SJSA1 (cell line): ENCODE data around the gene CLIP2. TPM values are rescaled to one million over a fixed set of nuclear protein-coding genes. Genes with fewer than 3 reads are reported as not detected.
"Not testable (repeated sequence)": the region's sequence is repeated elsewhere in the genome, so short reads cannot be mapped to it uniquely, and the experiment has no call there.

ENCODE experiments used
- DNase-seq, 2 experiments: peaks; one replicate each; pipeline ENCODE4 v3.0.0-alpha.2; 2015 to 2020; ENCODE audit warnings: low spot score in 2 of 2, low read depth in 1 of 2
- H3K27ac ChIP-seq: fragments of 250-450 bp; sonication (Bioruptor Pico); 2 replicates; pipeline ENCODE4 v1.5.1; 2020; ENCODE audit warnings: mild to moderate bottlenecking, moderate library complexity
- H3K27me3 ChIP-seq: fragments of 250-450 bp; sonication (Bioruptor Pico); replicated peaks from 2 replicates; pipeline ENCODE4 v1.5.1; 2020; ENCODE audit warnings: mild to moderate bottlenecking, moderate library complexity
- H3K36me3 ChIP-seq: fragments of 250-450 bp; sonication (Bioruptor Pico); 2 replicates; pipeline ENCODE4 v1.5.1; 2020; ENCODE audit warnings: mild to moderate bottlenecking
- H3K4me1 ChIP-seq: fragments of 250-450 bp; sonication (Bioruptor Pico); replicated peaks from 2 replicates; pipeline ENCODE4 v1.6.1; 2021; ENCODE audit warnings: mild to moderate bottlenecking
- H3K4me3 ChIP-seq: fragments of 250-450 bp; sonication (Bioruptor Pico); 2 replicates; pipeline ENCODE4 v1.5.1; 2020; ENCODE audit warnings: mild to moderate bottlenecking
- H3K9me3 ChIP-seq: fragments of 250-450 bp; sonication (Bioruptor Pico); replicated peaks from 2 replicates; pipeline ENCODE4 v1.5.1; 2020; ENCODE audit warnings: mild to moderate bottlenecking
- total RNA-seq: library from RNA; depleted of rRNA; stranded (reverse); fragments of >200 nt; shearing (Covaris generic); gene quantifications from 2 replicates; pipeline ENCODE4 v1.2.3, GENCODE V29; 2014; rRNA removed

CLIP2 gene
- total RNA-seq = 18.3 and 18.8 TPM in 2 replicates

GRCh38 chr7:74289018-74289658 lies at the start of gene CLIP2:
Gene CLIP2, plus strand, starts transcription at chr7:74289407. Its CDS starts 28,140 bp downstream, at chr7:74317547.
- Histone ChIP-seq H3K4me3 (peak within 1 kb of the TSS; percentile 99), H3K27ac (peak within 1 kb of the TSS; percentile 66), H3K27me3 (no peaks in the 10 kb centered on the region), H3K36me3 (peaks cover 3% of the 10 kb centered on the region; the same call in 1 of the 2 replicates), H3K9me3 (no peaks in the 10 kb centered on the region; the same call in 1 of the 2 replicates), H3K4me1 (peaks cover 22% of the 10 kb centered on the region)
- DNase-seq = peak; percentile 75 to 79

- H3K4me1 ChIP-seq = no peaks in the 10 kb centered on the region
- H3K36me3 ChIP-seq = peaks cover 89% of the 10 kb centered on the region
- no peaks in the 10 kb centered on the region for H3K9me3 ChIP-seq
- DNase-seq = no peak
- H3K4me3 ChIP-seq = no peak overlapping the region
- no peaks in the 10 kb centered on the region for H3K27me3 ChIP-seq
- no peak overlapping the region for H3K27ac ChIP-seq
Measured at GRCh38 chr7:74240482-74240881, 48.7 kb upstream of the CLIP2 start.

- H3K36me3 ChIP-seq = peaks cover 84% of the 10 kb centered on the region
- no peak for DNase-seq
- no peaks in the 10 kb centered on the region for H3K9me3 ChIP-seq
- no peaks in the 10 kb centered on the region for H3K4me1 ChIP-seq
- no peak overlapping the region for H3K27ac ChIP-seq
- no peak overlapping the region for H3K4me3 ChIP-seq
- no peaks in the 10 kb centered on the region for H3K27me3 ChIP-seq
Measured at GRCh38 chr7:74242122-74242443, 47.1 kb upstream of the CLIP2 start.

GRCh38 chr7:74246497-74246896 lies 42.7 kb upstream of the CLIP2 start:
- H3K9me3 ChIP-seq = no peaks in the 10 kb centered on the region
- H3K4me3 ChIP-seq = no peak overlapping the region
- DNase-seq = no peak
- H3K36me3 ChIP-seq = peaks cover 84% of the 10 kb centered on the region
- H3K27ac ChIP-seq = no peak overlapping the region
- no peaks in the 10 kb centered on the region for H3K4me1 ChIP-seq
- H3K27me3 ChIP-seq = no peaks in the 10 kb centered on the region

- no peak for DNase-seq
Measured at GRCh38 chr7:74248156-74248555, 41.1 kb upstream of the CLIP2 start.

GRCh38 chr7:74249058-74249457 lies 40.1 kb upstream of the CLIP2 start:
- H3K4me3 ChIP-seq, H3K27ac ChIP-seq, H3K4me1 ChIP-seq, H3K27me3 ChIP-seq, DNase-seq, H3K9me3 ChIP-seq: not testable (repeated sequence)
- peaks cover 76% of the 10 kb centered on the region for H3K36me3 ChIP-seq

More at GRCh38 chr7:74248156-74248555, 41.1 kb upstream of the CLIP2 start:
- H3K27me3 ChIP-seq = no peaks in the 10 kb centered on the region
- peaks cover 77% of the 10 kb centered on the region for H3K36me3 ChIP-seq
- H3K9me3 ChIP-seq = no peaks in the 10 kb centered on the region
- no peak overlapping the region for H3K4me3 ChIP-seq
- H3K27ac ChIP-seq = no peak overlapping the region
- peaks cover under 1% of the 10 kb centered on the region for H3K4me1 ChIP-seq

- no peak overlapping the region for H3K4me3 ChIP-seq
- no peak for DNase-seq
Measured at GRCh38 chr7:74252893-74253292, 36.3 kb upstream of the CLIP2 start.

GRCh38 chr7:74253331-74253730 lies 35.9 kb upstream of the CLIP2 start:
- peaks cover 27% of the 10 kb centered on the region for H3K4me1 ChIP-seq
- no peaks in the 10 kb centered on the region for H3K9me3 ChIP-seq
- H3K27me3 ChIP-seq = no peaks in the 10 kb centered on the region
- no peak for DNase-seq
- H3K36me3 ChIP-seq = peaks cover 43% of the 10 kb centered on the region
- peak overlapping the region; percentile 71; the same call in 1 of the 2 replicates for H3K27ac ChIP-seq
- H3K4me3 ChIP-seq = peak overlapping the region; percentile 61

More at GRCh38 chr7:74252893-74253292, 36.3 kb upstream of the CLIP2 start:
- no peak overlapping the region for H3K27ac ChIP-seq
- H3K36me3 ChIP-seq = peaks cover 46% of the 10 kb centered on the region
- H3K27me3 ChIP-seq = no peaks in the 10 kb centered on the region
- peaks cover 27% of the 10 kb centered on the region for H3K4me1 ChIP-seq
- H3K9me3 ChIP-seq = no peaks in the 10 kb centered on the region

GRCh38 chr7:74253835-74254128 lies 35.4 kb upstream of the CLIP2 start:
- H3K36me3 ChIP-seq = peaks cover 38% of the 10 kb centered on the region
- H3K4me3 ChIP-seq = peak overlapping the region; percentile 61
- peaks cover 27% of the 10 kb centered on the region for H3K4me1 ChIP-seq
- no peak for DNase-seq
- H3K9me3 ChIP-seq = no peaks in the 10 kb centered on the region
- H3K27me3 ChIP-seq = no peaks in the 10 kb centered on the region
- peak overlapping the region; percentile 71 for H3K27ac ChIP-seq

GRCh38 chr7:74254129-74254857 lies 34.9 kb upstream of the CLIP2 start, which contains the start of gene RFC2:
Gene RFC2, minus strand, starts transcription at chr7:74254399. Its CDS starts 16 bp downstream, at chr7:74254383.
- Histone ChIP-seq H3K27ac (peak within 1 kb of the TSS; percentile 71), H3K4me1 (peaks cover 27% of the 10 kb centered on the region), H3K9me3 (no peaks in the 10 kb centered on the region), H3K36me3 (peaks cover 33% of the 10 kb centered on the region), H3K27me3 (no peaks in the 10 kb centered on the region), H3K4me3 (peak within 1 kb of the TSS; percentile 61)
- peak; percentile 96 to 97 for DNase-seq

GRCh38 chr7:74254858-74255379 lies 34.3 kb upstream of the CLIP2 start:
- DNase-seq = no peak
- Histone ChIP-seq H3K4me1 (peaks cover 27% of the 10 kb centered on the region), H3K36me3 (peaks cover 27% of the 10 kb centered on the region), H3K27ac (peak overlapping the region; percentile 71), H3K27me3 (no peaks in the 10 kb centered on the region), H3K4me3 (peak overlapping the region; percentile 61), H3K9me3 (no peaks in the 10 kb centered on the region)

- not testable (repeated sequence) for H3K9me3 ChIP-seq, H3K4me3 ChIP-seq, H3K27me3 ChIP-seq, DNase-seq, H3K27ac ChIP-seq
- Histone ChIP-seq H3K36me3 (peaks cover 22% of the 10 kb centered on the region), H3K4me1 (peaks cover 27% of the 10 kb centered on the region)
Measured at GRCh38 chr7:74255461-74255860, 33.7 kb upstream of the CLIP2 start.

GRCh38 chr7:74256491-74257408 lies 32.5 kb upstream of the CLIP2 start:
- no peaks in the 10 kb centered on the region for H3K9me3 ChIP-seq
- peak overlapping the region; percentile 11 for H3K27ac ChIP-seq
- DNase-seq = peak in 1 of 2 experiments; percentile 30
- no peaks in the 10 kb centered on the region for H3K27me3 ChIP-seq
- no peak overlapping the region for H3K4me3 ChIP-seq
- peaks cover 12% of the 10 kb centered on the region; the same call in 1 of the 2 replicates for H3K36me3 ChIP-seq
- peaks cover 27% of the 10 kb centered on the region for H3K4me1 ChIP-seq
